Activated effector memory CD4-positive, alpha-beta T cell treated with Interleukin-2 at 50 U/mL for 16 hours (primary cell): ENCODE measurements around the gene ABCA13.

Experiments used
- DNase-seq: peaks from one replicate; pipeline ENCODE4 v3.0.0-alpha.2; 2020

The ABCA13 gene

DNA sequence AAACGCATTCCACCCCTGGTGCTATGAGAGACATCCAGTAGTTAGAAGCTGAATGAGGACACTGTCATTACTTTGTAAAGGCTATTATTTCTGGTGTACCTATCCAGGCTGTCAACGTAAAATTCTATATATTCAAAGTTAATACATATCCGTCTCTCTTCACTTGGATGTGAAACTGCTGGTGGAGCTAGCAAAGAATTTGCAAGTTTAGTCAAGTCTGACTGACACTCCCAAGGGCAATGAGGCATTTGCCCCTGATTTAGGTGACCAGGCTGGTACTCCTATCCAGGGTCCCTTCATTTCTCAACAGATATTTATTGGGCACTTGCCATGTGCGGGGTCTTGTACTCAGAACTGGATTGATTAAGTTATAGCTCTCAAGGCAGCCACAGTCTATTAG, 493.0 kb downstream of the ABCA13 start:
- DNase-seq: no peak

DNA sequence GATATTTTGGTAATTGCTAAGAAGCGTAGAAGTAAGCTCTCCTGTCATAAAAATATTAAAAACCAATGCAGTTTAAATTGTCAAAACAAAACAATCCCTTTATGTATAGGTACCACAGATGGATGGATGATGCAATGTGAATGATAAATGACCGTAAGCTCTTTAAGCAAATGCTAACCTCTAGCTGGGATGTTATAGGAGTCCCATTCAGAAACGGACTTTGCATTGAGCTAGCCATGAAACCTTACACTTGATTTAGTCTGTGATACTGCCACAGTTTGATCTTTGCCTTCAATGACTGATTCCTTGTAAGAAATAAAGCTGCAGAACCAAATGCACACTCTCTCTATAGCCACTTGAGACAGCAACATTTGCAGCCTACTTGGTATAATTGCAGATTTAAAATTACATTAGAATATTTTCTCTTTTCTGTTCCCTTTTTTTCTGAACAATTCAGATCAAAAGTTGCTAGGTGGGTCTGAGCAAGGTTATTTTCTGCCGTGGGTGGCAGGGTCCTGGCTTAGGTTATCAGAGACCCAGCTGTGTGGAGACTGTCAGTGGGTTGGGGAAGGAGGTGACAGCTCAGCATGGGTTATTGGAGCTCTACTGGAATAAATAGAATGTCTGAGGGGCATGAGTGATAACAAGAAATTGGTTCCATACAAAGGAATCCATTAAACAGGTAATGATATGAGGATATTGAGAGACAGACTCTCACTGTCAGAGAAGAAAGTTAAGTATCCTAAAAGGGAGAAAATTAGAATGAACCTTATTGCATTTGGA, 494.3 kb downstream of the ABCA13 start:
- no peak for DNase-seq

DNA sequence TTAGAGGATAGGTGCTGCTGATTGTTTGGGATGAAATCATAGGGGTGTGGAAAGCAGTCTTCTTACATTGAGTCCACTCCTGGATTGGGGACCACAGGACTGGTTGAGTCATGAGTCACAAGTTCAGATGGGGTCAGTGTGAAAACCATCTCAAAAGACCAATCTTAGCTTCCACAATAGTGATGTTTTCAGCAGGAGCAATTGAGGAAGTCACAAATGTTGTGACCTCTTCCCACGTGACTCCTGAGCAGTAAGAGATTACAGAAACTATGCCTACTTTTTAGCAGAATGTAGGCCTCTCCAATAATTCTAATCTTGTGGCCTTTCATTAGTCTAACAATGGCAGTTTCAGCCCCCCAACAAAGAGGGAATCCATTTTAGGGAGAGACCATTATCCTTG, 496.1 kb downstream of the ABCA13 start:
- no peak for DNase-seq

DNA sequence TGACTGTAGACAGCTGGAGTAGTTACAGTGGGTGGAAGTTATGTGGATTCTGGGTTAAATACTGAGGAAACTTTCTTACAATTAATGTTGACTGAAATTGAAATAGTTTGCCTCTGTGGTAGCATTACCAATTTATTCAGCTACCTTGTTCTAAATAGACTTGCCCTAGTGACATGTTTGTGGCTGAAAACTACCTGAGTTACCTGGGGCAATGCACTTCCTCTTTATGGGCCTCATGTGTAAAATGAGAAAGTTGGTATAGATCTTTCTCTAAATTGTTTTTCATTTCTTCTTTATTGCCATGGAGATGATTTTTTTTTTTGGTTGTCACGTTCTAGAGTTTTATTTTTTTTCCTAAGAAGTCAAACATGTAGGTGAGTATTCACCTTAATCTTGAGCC, 500.4 kb downstream of the ABCA13 start:
- DNase-seq: no peak

DNA sequence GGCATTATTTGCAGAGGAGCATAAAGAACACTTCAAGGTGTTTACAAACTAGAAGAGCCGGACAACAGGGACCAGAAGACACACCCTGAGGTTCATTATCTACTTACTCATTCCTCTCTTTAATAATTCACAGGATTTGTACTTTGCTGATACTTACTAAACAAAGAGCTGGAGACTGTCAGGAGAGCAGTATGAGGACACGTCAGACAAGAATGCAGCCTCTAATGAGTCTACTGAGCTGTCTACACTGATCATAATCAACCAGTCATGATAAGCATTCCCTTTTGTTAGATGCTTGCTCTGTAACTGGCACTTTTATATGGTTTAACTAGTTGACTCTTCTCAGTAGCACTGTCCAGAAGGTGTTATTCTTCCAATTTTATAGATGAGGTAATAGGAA, 509.7 kb downstream of the ABCA13 start:
- DNase-seq: no peak

DNA sequence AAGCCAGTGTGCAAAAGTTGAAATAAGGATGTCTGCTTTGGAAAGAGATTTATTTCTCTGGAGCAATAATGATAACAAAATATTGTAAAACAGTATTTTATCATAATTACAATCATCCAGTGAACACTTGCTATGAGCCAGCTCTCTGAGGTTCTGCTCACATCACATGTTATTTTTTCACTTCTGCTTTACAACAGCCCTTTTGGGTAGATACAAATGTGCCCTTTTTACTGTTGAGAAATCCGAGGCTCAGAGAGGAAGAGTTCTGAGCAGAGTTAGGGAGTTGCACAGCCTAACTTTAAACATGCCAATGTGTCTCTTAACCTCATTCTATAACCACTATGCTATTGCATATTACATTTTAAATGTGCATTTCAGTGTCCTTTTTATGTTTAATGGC, 520.5 kb downstream of the ABCA13 start:
- DNase-seq: no peak
